ENCODE data around the gene KCNA10.
"Not testable (repeated sequence)": the region's sequence is repeated elsewhere in the genome, so short reads cannot be mapped to it uniquely, and the experiment has no call there.

KCNA10 gene

DNA sequence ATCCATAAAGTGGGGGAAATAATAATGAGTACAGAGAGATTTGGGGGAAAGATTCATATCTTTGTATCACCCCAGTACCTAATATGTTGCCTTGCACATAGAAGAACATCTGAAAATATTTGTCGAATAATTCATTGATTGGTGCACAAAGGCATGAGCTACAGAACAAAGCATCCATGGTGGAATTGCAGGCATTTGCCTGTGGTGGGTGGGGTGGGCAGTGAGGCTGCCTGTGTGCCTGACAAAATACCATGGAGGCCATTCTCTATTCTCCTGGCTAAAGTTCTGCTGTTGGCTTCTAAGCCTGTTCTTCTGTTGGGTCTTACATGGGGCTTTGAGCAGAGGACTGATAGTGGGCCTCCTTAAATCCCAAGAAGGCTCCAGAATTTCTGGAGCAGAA lies 10.0 kb upstream of the KCNA10 start:
- no peak for DNase-seq

DNA sequence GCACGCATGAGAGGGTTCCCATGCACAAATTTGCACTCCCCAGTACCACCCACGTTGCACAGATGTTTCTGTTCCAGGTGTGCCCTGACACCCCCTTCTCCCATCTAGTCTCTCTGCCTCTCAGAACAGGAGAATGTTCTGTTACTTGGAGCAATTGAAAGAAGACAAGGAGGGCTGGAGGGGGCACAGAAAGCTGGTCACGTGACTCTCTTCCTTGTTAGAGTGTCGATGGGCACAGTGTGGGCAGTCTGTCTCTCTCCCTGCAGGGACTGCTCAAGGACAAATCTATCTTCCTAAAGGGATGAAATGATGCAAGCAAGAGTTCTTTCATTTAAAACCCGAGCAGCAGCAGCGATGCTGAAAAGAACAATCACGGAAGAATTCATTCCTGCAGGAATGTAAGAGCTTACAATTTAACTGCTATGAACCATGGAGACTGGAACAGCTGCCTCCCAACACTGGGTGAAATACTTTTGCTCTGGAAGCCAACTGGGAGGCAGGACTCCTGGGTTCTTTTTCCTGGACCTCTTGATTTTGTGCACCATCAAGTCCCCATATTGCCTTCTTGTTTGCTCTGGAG lies 7.3 kb upstream of the KCNA10 start:
- no peak for DNase-seq

GRCh38 chr1:110525249-110525595 lies 6.2 kb upstream of the KCNA10 start:
- DNase-seq: no peak

DNA sequence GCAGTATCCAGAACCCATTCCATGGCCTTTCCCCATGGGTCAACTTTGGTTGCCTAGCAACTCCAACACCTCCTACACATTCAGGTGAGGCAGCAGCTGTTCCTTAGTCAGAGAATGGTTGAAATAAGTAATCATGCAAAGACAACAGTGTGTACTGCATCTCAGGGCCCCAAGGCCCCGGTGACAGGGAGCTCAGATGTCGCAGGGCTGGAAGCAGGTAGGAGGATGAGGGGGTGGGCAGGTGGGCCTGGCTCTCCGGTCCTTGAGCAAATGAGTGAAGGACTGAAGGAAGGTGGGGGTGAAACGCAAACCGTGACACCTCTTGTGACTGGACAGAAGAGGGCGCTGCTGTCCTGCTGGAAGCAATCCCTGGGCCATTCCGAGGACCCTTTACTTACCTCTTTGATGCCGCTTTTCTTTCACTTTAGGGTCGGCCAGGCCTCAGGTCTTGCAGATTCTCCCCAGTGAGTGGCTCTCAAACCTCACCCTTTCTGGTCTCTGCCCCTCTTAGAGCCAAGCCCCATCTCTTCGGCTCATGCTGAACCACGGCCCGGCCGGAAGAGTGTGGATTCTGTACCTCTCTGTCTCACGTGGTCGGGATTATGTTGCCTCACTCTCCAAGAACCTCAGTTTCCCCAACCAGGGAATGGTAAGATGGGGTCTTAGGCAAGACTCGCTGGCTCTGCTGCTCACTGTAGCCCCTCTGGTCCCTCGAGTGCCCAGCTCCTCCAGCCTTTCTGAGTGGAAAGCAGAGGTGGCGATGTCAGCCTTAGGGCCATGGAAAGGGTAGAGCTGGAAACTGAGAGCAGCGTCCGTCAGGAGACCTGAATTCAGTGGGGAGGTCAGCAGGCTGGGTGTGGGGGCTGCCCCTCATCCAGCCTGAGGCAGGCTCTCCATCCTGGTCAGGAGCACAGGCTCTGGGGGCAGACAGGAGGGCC lies 5.6 kb upstream of the KCNA10 start:
- no peak for DNase-seq

- DNase-seq: no peak
These were observed 4.0 kb upstream of the KCNA10 start for GRCh38 chr1:110523011-110523410.

GRCh38 chr1:110522560-110522959 lies 3.6 kb upstream of the KCNA10 start:
- DNase-seq: no peak

- DNase-seq: no peak
These were observed 1.9 kb upstream of the KCNA10 start for GRCh38 chr1:110520827-110521226.

- no peak for DNase-seq
These were observed 3.1 kb downstream of the KCNA10 start for GRCh38 chr1:110515891-110516290.

GRCh38 chr1:110515041-110515440 lies 3.9 kb downstream of the KCNA10 start:
- DNase-seq: no peak

- DNase-seq: peak; percentile 10
These were observed 5.5 kb downstream of the KCNA10 start for GRCh38 chr1:110513511-110513910.

GRCh38 chr1:110511436-110511835 lies 7.5 kb downstream of the KCNA10 start:
- no peak for DNase-seq

GRCh38 chr1:110510921-110511320 lies 8.1 kb downstream of the KCNA10 start:
- DNase-seq: not testable (repeated sequence)

DNA sequence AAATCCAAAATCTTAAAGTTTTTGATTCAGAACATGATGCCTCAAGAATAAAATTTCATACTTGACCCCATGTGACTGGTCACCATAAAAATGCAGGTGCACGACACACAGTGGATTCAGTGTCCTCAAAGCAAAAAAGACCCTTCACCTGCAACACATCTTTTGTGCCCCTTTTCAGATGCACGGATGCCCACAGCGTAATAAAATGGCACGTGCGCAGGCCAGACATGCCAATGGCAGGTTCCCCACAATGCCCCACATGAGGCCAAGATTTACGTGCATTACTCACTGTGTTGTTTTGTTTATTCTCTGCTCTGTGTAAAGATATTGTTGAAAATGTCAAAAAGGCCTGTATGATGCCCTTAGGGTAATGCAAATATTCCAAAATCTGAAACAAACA lies 9.3 kb downstream of the KCNA10 start:
- no peak for DNase-seq

DNA sequence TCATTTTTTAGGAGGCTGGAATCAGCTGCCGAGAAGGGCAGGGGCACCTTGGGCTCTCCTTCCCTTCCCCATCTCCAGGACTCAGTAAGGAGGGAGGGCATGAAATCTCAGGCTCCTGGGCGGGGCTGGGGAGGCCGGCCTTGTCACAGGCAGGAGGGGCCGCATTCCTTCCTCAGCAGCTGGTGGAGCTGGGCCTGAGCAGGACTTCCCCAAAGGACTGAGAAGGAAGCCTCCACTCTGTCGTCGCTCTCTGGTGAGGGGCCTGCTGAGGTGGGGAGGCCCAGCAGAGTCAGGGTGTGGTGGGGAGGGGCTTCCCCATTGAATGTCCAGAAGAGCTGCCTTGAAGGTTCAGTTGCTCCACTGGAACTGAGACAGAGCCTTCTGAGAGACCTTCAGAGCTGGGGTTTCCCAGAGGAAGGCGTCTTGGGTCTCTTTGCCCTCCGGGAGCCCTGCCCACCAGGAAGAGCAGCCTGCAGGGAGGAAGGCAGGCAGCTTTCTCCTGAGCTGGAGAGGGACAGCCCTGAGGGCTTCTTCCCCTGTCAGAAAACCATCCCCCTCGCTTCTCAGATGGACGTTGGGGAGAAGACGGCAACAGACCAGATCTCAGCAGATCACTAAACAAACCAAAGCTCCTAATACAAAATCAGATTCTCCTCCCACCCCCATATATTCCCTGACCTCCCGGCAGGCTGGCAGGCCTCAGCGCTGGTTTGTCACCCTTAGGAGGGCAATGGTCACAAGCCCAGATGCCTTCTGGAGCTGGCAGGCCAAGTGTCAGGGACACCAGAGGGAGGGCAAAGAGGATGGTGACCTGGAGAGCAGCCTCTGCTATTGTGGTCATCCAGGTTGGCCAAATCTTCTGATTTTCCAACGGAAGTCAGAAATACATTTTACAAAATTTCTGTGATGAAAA lies 10.7 kb downstream of the KCNA10 start:
- DNase-seq: no peak

DNA sequence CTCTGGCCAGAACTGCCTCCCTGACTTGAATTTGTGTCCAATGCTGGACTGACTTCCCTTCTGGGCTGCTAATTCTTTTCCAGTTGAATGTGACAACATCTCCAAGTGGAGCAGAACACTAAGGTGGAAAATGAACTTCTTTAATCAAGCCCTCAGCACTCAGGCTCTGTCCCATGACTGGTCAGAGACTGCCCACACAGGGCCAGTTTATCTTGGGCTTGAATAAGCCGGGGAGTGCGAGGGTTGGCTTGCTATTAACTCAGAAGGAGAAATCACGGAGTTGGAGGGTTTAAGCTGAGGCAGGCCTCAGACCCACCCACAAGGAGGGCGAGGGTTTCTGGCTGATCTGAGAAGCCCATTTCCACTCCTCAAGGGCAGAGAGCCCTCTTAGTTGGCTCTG lies 12.4 kb downstream of the KCNA10 start:
- DNase-seq: no peak

DNA sequence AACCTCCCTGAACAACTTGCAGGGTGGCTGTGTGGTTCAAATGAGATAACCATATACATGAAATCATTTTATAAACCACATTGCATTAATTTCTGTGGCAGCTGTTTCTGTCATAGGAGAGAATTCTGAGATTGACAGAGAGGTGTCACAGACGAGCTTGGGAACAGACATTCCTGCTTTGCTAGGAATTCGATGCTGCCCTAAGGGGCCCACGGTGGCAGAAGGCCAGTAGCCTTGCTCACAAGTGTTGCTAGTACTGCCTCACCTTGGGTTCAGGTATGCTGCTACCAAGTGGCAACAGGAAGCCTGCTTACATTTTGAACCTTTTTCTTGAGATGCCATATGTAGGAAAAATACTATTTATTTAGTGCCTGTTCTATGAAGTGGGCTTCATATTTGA lies 13.4 kb downstream of the KCNA10 start:
- no peak for DNase-seq

GRCh38 chr1:110504226-110504625 lies 14.7 kb downstream of the KCNA10 start:
- DNase-seq: no peak

GRCh38 chr1:110503471-110503870 lies 15.5 kb downstream of the KCNA10 start:
- no peak for DNase-seq

DNA sequence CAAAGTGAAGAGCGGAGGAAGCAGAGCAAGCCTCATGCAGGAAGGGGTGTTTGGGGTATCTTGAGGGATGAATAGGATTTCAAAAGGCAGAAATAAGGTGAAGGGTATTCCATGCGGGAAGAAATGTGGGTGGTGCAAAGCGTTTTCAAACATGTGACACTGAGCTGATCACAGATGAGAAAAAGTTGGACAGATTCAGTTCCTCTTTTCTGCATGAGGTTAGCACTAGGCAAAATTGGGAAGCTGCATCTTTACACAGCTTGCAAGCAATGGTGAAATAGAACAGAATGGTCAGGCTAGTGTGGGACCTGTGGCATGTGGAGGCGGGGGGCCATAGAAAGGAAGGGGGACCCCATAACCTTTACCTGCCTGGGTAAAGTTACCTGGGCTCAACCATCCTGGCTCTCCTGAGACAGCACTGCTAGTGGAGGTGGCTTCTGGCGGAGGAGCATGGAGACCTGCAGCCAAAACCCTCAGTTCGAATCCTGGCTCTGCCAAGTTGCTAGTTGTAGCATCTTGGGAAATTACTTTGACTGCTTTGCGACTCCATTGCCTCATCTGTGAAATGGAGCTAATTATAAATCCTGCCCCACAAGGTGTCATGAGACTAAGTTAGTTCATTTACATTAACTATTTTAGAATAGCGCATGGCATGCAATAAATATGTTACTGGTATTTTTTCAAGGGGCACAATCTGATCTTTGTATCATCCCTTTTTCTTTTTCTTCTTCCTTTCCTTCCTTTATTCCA lies 16.4 kb downstream of the KCNA10 start:
- no peak for DNase-seq

DNA sequence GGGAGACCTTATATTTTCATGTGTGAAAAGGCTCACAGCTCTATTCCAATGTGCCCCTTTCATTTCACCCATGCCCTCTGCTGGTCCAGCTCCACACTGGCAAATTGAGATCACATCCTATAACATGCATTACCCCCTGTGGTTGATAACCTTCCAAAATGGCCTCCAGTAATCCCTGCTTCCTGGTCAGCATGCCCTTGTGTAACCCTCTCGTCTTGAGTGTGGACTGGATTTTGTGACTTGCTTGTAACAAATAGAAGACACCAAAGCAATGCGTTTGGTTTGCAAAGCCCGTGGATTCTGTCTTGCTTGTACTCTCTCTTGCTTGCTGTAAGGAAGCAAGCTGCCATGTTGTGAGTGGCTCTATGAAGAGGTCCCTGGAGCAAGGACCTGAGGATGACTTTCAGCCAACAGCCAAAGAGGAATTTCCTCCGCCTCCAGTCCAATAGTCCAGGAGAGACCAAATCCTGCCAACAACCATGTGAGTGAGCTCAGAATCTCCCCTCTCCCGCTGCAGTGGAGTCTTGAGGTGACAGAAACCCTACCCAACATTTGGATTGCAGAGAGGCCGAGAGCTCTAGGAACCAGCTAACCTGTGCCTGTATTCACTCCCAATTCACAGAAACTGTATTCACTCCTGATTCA lies 17.4 kb downstream of the KCNA10 start:
- no peak for DNase-seq

DNA sequence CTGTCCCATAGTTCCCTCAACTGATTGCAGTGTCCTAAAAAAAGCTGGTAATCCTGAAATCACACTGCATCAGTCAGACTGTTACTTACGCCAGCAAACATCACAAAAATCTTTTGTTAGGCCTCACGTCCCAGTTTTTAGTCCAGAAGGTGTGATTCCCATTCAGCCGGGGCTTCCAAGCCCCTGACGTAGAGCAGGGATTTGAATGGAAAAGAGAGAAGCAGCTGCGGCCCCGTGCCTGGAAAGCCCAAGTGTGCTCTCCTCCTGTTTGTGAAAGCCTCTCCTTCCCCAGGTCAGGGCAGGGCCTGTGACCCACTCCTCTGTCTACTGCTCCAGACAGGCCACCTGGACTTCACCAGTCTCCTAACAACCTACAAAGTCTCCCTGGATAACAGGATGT lies 20.7 kb downstream of the KCNA10 start:
- DNase-seq: no peak

GRCh38 chr1:110495926-110496600 lies 22.9 kb downstream of the KCNA10 start:
- peak; percentile 31 for DNase-seq
